GM12801 (cell line): ENCODE data around the gene LONP1.

ENCODE experiments used
- CTCF ChIP-seq: IDR thresholded peaks from one replicate; pipeline ENCODE4 v1.5.1; 2011; ENCODE audit warnings: control low read depth; ENCODE audit not compliant: insufficient read length; ENCODE audit errors: extremely low read depth

LONP1 gene

GRCh38 chr19:5679289-5680083 lies 40.5 kb downstream of the LONP1 start:
- no peak for TF ChIP-seq CTCF

- no peak for TF ChIP-seq CTCF
Observed at GRCh38 chr19:5678071-5678718, 41.8 kb downstream of the LONP1 start.

- TF ChIP-seq CTCF, result no peak
Observed at GRCh38 chr19:5677580-5677979, 42.4 kb downstream of the LONP1 start.

- TF ChIP-seq CTCF, result no peak
Observed at GRCh38 chr19:5677136-5677535, 42.8 kb downstream of the LONP1 start.

- no peak for TF ChIP-seq CTCF
Observed at GRCh38 chr19:5676772-5677105, 43.2 kb downstream of the LONP1 start.

- TF ChIP-seq CTCF, result no peak
Observed at GRCh38 chr19:5676105-5676771, 43.7 kb downstream of the LONP1 start.

- TF ChIP-seq CTCF, result no peak
Observed at GRCh38 chr19:5674714-5675113, 45.2 kb downstream of the LONP1 start.
